A549 (cell line): ENCODE data around the gene CD151.

Experiments used
- FOXS1 ChIP-seq: fragments of 250-450 bp; sonication (Bioruptor Pico); IDR thresholded peaks from 2 replicates; pipeline ENCODE4 v1.5.0; 2020; ENCODE audit warnings: mild to moderate bottlenecking, moderate library complexity
- KDM1A ChIP-seq: fragments of 200-600 bp; sonication (generic); IDR thresholded peaks from 2 replicates; pipeline ENCODE4 v1.6.1; 2016; ENCODE audit warnings: low read depth, mild to moderate bottlenecking
- MYC ChIP-seq: IDR thresholded peaks from 2 replicates; pipeline ENCODE4 v1.6.1; 2012; ENCODE audit warnings: mild to moderate bottlenecking, inconsistent platforms, low read length, improper control_type of control experiment, borderline replicate concordance
- POLR2A ChIP-seq: IDR thresholded peaks from 2 replicates; pipeline ENCODE4 v1.6.1; 2012; ENCODE audit warnings: mild to moderate bottlenecking, low read length
- RARB ChIP-seq: fragments of 250-450 bp; sonication (Bioruptor Pico); IDR thresholded peaks from 2 replicates; pipeline ENCODE4 v1.8.0; 2021; ENCODE audit warnings: mild to moderate bottlenecking, moderate library complexity
- TF ChIP-seq, protein P1 (sequence below): fragments of >200 bp; sonication (Bioruptor Twin); formaldehyde crosslinking; IDR thresholded peaks from 3 replicates; pipeline ENCODE4 v1.5.1; 2016
- TF ChIP-seq, protein P2 (sequence below): IDR thresholded peaks from 2 replicates; pipeline ENCODE4 v1.6.1; 2012
- TF ChIP-seq, protein P3 (sequence below): fragments of 200-600 bp; sonication (generic); IDR thresholded peaks from 2 replicates; pipeline ENCODE4 v1.6.1; 2016; ENCODE audit warnings: antibody characterized with exemption, mild to moderate bottlenecking, moderate library complexity
- TF ChIP-seq, protein P4 (sequence below): fragments of 150-350 bp; IDR thresholded peaks from 2 replicates; pipeline ENCODE4 v1.6.1; 2014; ENCODE audit warnings: low read depth, mild to moderate bottlenecking, low read length

- TF ChIP-seq, protein P1, sequence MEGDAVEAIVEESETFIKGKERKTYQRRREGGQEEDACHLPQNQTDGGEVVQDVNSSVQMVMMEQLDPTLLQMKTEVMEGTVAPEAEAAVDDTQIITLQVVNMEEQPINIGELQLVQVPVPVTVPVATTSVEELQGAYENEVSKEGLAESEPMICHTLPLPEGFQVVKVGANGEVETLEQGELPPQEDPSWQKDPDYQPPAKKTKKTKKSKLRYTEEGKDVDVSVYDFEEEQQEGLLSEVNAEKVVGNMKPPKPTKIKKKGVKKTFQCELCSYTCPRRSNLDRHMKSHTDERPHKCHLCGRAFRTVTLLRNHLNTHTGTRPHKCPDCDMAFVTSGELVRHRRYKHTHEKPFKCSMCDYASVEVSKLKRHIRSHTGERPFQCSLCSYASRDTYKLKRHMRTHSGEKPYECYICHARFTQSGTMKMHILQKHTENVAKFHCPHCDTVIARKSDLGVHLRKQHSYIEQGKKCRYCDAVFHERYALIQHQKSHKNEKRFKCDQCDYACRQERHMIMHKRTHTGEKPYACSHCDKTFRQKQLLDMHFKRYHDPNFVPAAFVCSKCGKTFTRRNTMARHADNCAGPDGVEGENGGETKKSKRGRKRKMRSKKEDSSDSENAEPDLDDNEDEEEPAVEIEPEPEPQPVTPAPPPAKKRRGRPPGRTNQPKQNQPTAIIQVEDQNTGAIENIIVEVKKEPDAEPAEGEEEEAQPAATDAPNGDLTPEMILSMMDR, result no peak
- no peak for TF ChIP-seq KDM1A
- no peak for TF ChIP-seq POLR2A
- TF ChIP-seq, protein P2, sequence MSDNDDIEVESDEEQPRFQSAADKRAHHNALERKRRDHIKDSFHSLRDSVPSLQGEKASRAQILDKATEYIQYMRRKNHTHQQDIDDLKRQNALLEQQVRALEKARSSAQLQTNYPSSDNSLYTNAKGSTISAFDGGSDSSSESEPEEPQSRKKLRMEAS, result no peak
- TF ChIP-seq, protein P3, sequence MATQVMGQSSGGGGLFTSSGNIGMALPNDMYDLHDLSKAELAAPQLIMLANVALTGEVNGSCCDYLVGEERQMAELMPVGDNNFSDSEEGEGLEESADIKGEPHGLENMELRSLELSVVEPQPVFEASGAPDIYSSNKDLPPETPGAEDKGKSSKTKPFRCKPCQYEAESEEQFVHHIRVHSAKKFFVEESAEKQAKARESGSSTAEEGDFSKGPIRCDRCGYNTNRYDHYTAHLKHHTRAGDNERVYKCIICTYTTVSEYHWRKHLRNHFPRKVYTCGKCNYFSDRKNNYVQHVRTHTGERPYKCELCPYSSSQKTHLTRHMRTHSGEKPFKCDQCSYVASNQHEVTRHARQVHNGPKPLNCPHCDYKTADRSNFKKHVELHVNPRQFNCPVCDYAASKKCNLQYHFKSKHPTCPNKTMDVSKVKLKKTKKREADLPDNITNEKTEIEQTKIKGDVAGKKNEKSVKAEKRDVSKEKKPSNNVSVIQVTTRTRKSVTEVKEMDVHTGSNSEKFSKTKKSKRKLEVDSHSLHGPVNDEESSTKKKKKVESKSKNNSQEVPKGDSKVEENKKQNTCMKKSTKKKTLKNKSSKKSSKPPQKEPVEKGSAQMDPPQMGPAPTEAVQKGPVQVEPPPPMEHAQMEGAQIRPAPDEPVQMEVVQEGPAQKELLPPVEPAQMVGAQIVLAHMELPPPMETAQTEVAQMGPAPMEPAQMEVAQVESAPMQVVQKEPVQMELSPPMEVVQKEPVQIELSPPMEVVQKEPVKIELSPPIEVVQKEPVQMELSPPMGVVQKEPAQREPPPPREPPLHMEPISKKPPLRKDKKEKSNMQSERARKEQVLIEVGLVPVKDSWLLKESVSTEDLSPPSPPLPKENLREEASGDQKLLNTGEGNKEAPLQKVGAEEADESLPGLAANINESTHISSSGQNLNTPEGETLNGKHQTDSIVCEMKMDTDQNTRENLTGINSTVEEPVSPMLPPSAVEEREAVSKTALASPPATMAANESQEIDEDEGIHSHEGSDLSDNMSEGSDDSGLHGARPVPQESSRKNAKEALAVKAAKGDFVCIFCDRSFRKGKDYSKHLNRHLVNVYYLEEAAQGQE, result no peak
- no peak for TF ChIP-seq RARB (CRISPR knock-in tag)
- TF ChIP-seq, protein P4, sequence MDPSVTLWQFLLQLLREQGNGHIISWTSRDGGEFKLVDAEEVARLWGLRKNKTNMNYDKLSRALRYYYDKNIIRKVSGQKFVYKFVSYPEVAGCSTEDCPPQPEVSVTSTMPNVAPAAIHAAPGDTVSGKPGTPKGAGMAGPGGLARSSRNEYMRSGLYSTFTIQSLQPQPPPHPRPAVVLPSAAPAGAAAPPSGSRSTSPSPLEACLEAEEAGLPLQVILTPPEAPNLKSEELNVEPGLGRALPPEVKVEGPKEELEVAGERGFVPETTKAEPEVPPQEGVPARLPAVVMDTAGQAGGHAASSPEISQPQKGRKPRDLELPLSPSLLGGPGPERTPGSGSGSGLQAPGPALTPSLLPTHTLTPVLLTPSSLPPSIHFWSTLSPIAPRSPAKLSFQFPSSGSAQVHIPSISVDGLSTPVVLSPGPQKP, result no peak
- TF ChIP-seq FOXS1 (CRISPR knock-in tag), result no peak
- TF ChIP-seq MYC, result no peak
These were observed 38.7 kb downstream of the CD151 start for GRCh38 chr11:871472-871871.
